Mammary epithelial cell (primary cell): ENCODE results near the gene FGF14.

ENCODE experiments used
- CTCF ChIP-seq, 2 donors: IDR thresholded peaks in 1 of 2; conservative IDR thresholded peaks in 1 of 2; 2 replicates each; pipeline ENCODE4 v1.5.1; 2011 to 2012; ENCODE audit warnings: inconsistent platforms in 2 of 2, low read length in 2 of 2, mild to moderate bottlenecking in 2 of 2, control low read depth in 1 of 2, low read depth in 1 of 2; ENCODE audit not compliant: insufficient read depth in 1 of 2; ENCODE audit errors: extremely low read depth in 1 of 2
- EZH2 ChIP-seq: IDR thresholded peaks from 2 replicates; pipeline ENCODE4 v1.6.1; 2012; ENCODE audit warnings: low read length, inconsistent platforms, borderline replicate concordance

- no peak for TF ChIP-seq CTCF (conservative IDR thresholded peaks at IDR 0.05 in 1 of 2, IDR thresholded peaks at IDR 0.05 in 1 of 2; ENCODE audit: extremely low read depth in 1 of 2, insufficient read depth in 1 of 2, low read depth in 1 of 2, low read length in 2 of 2)
- TF ChIP-seq EZH2: no peak
Observed at GRCh38 chr13:101835920-101836319, 565.9 kb downstream of the FGF14 start.
